Activated CD8-positive, alpha-beta T cell treated with anti-CD3 and anti-CD28 coated beads, Interleukin-2, amount 10 ng/mL, durations not matched to agents 7 days and 5 days (primary cell): Measurements from ENCODE around the gene FAM168A. TPM values are rescaled to one million over a fixed set of nuclear protein-coding genes. Genes with fewer than 3 reads are reported as not detected.
A peak's percentile ranks its signal among the peaks of the same experiment; 100 is the strongest.

Experiments
- ATAC-seq: fragments of 150-1000 bp; cut with Tn5 transposase; one replicate; pipeline ENCODE4 v1.10.0; 2021; ENCODE audit warnings: moderate library complexity
- CTCF ChIA-PET: fragments of 350-600 bp; sonication (Branson Sonifier 250); formaldehyde crosslinking; loops from one replicate; lab custom pipeline; 2021; ENCODE audit warnings: antibody characterized with exemption; lab: Charles Lee
- POLR2A ChIA-PET: fragments of 350-600 bp; sonication (Branson Sonifier 250); formaldehyde crosslinking; loops from one replicate; lab custom pipeline; 2021; ENCODE audit warnings: antibody characterized with exemption; lab: Charles Lee
- DNase-seq: peaks from one replicate; pipeline ENCODE4 v3.0.0-alpha.2; 2020
- H3K27ac Mint-ChIP-seq: one replicate; pipeline ENCODE4 v1.8.0; 2021; ENCODE audit warnings: mild to moderate bottlenecking, mixed read lengths
- H3K27me3 Mint-ChIP-seq: one replicate; pipeline ENCODE4 v1.8.0; 2021; ENCODE audit warnings: low read depth, mixed read lengths
- H3K36me3 Mint-ChIP-seq: one replicate; pipeline ENCODE4 v1.8.0; 2021; ENCODE audit warnings: low read depth, mixed read lengths
- H3K4me1 Mint-ChIP-seq: one replicate; pipeline ENCODE4 v1.8.0; 2021; ENCODE audit warnings: low read depth, mixed read lengths
- H3K4me3 Mint-ChIP-seq: one replicate; pipeline ENCODE4 v1.8.0; 2021; ENCODE audit warnings: mild to moderate bottlenecking, mixed read lengths
- H3K9me3 Mint-ChIP-seq: one replicate; pipeline ENCODE4 v1.8.0; 2022; ENCODE audit warnings: mixed read lengths; ENCODE audit not compliant: insufficient read depth
- total RNA-seq, 2 experiments: library from RNA; stranded (reverse); gene quantifications; one replicate each; pipeline ENCODE4 v1.2.3, GENCODE V29; 2021

The FAM168A gene
- total RNA-seq, 2 experiments from 2014 or later, result 25.9 to 27.8 TPM

- CTCF ChIA-PET, result interaction anchor here (0.7 to 1.9 kb wide), 7 partner anchors 8 to 255 kb away, joined by 3 to 8 read pairs (median 4); no protein-coding TSS in a partner anchor
- Mint-ChIP-seq H3K27me3 (no peaks in the 10 kb centered on the region), H3K4me3 (no peak overlapping the region), H3K27ac (peak overlapping the region; percentile 5), H3K9me3 (no peaks in the 10 kb centered on the region), H3K4me1 (no peaks in the 10 kb centered on the region), H3K36me3 (peaks cover 32% of the 10 kb centered on the region)
- ATAC-seq (no peak), DNase-seq (no peak)
- POLR2A ChIA-PET, result no interaction called here
These were observed 191.8 kb downstream of the FAM168A start for GRCh38 chr11:73406131-73406530.

DNA sequence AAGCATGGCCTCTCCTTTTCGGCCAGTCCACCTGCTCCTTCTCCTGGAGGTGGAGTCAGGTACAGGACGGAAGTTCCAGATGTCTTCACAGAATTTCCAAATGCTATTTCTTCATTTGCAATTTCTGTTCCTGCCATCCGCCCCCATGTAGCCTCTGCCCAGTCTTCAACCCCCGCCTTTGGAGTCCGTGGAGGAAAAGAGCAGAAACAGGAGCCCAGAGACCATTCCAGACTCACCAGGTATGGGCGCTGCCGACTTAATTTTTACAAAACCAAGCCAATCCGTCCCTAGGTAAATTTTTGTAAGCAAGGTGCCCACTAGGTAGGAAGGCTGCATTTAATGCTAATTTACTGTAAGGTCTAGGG is 192.8 kb downstream of the FAM168A start:
- DNase-seq (no peak), ATAC-seq (no peak)
- Mint-ChIP-seq H3K36me3 (peaks cover 29% of the 10 kb centered on the region), H3K27ac (no peak overlapping the region), H3K27me3 (no peaks in the 10 kb centered on the region), H3K4me1 (no peaks in the 10 kb centered on the region), H3K4me3 (no peak overlapping the region), H3K9me3 (no peaks in the 10 kb centered on the region)
- ChIA-PET POLR2A (interaction anchor here (0.6 kb wide), 1 partner anchor 53 kb away, joined by 3 read pairs; no protein-coding TSS in a partner anchor), CTCF (no interaction called here)

GRCh38 chr11:73404506-73405145 is 193.3 kb downstream of the FAM168A start:
- no peak overlapping the region for H3K27ac Mint-ChIP-seq
- no peaks in the 10 kb centered on the region for H3K27me3 Mint-ChIP-seq
- no peaks in the 10 kb centered on the region for H3K9me3 Mint-ChIP-seq
- ChIA-PET POLR2A (interaction anchor here (0.6 kb wide), 1 partner anchor 52 kb away, joined by 3 read pairs; no protein-coding TSS in a partner anchor), CTCF (no interaction called here)
- DNase-seq (no peak), ATAC-seq (no peak)
- H3K4me3 Mint-ChIP-seq, result no peak overlapping the region
- H3K36me3 Mint-ChIP-seq, result peaks cover 30% of the 10 kb centered on the region
- H3K4me1 Mint-ChIP-seq, result no peaks in the 10 kb centered on the region

DNA sequence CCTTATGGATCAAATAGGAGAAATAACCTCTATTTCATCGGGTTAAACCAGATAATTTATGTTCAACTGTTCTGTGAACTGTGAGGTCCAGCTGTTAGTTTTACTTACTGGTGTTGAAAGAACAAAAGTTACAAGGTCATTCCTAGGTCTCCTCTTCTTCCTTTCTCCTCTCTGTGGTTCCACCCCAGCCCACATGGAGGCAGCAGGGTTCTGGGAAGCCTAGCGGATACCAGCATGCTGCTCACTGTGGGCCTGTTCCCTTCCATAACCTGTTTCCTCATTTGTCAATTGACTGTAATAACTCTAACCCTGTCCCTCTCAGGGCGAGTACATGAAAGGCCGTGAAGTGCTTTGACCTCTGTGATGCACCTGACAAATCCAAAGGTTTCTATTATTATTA is 193.9 kb downstream of the FAM168A start:
- ChIA-PET CTCF (interaction anchor here (1.6 kb wide), 1 partner anchor 257 kb away, joined by 10 read pairs; no protein-coding TSS in a partner anchor), POLR2A (no interaction called here)
- no peaks in the 10 kb centered on the region for H3K27me3 Mint-ChIP-seq
- H3K4me3 Mint-ChIP-seq, result no peak overlapping the region
- DNase-seq (no peak), ATAC-seq (no peak)
- H3K4me1 Mint-ChIP-seq, result peaks cover 4% of the 10 kb centered on the region
- H3K9me3 Mint-ChIP-seq, result no peaks in the 10 kb centered on the region
- H3K27ac Mint-ChIP-seq, result no peak overlapping the region
- peaks cover 25% of the 10 kb centered on the region for H3K36me3 Mint-ChIP-seq

DNA sequence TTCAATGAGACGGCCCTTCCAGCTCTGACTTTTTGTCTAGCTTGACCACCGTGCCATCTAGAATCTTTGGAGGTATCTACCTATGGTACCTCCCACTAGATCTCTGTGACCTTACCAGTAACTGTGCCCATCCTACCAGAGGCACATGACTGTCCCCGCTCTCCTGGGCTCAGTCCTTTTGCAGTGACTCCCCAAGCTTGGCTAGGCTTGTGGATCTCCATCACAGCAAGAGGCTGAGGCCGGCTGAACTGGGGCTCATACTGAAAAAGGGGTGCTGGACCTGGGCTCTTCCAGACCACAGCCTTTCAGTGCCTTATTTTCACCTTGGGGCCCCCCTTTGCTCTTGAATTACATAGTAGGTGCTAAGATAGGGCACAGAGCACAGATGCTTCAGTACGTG is 194.4 kb downstream of the FAM168A start:
- H3K27me3 Mint-ChIP-seq, result no peaks in the 10 kb centered on the region
- peaks cover 4% of the 10 kb centered on the region for H3K4me1 Mint-ChIP-seq
- peaks cover 21% of the 10 kb centered on the region for H3K36me3 Mint-ChIP-seq
- ATAC-seq (no peak), DNase-seq (no peak)
- ChIA-PET POLR2A (no interaction called here), CTCF (interaction anchor here (1.6 to 3.3 kb wide), 2 partner anchors 11 to 257 kb away, joined by 10 to 11 read pairs; no protein-coding TSS in a partner anchor)
- no peak overlapping the region for H3K27ac Mint-ChIP-seq
- no peak overlapping the region for H3K4me3 Mint-ChIP-seq
- H3K9me3 Mint-ChIP-seq, result no peaks in the 10 kb centered on the region

GRCh38 chr11:73402834-73403185 is 195.1 kb downstream of the FAM168A start:
- H3K27ac Mint-ChIP-seq, result no peak overlapping the region
- DNase-seq, result peak; percentile 41
- H3K36me3 Mint-ChIP-seq, result peaks cover 18% of the 10 kb centered on the region
- peaks cover 4% of the 10 kb centered on the region for H3K4me1 Mint-ChIP-seq
- POLR2A ChIA-PET, result no interaction called here
- no peaks in the 10 kb centered on the region for H3K9me3 Mint-ChIP-seq
- H3K27me3 Mint-ChIP-seq, result no peaks in the 10 kb centered on the region
- peak; percentile 46 for ATAC-seq
- no peak overlapping the region for H3K4me3 Mint-ChIP-seq
- CTCF ChIA-PET, result interaction anchor here (0.7 to 3.3 kb wide), 7 partner anchors 10 to 258 kb away, joined by 3 to 11 read pairs (median 3); no protein-coding TSS in a partner anchor

DNA sequence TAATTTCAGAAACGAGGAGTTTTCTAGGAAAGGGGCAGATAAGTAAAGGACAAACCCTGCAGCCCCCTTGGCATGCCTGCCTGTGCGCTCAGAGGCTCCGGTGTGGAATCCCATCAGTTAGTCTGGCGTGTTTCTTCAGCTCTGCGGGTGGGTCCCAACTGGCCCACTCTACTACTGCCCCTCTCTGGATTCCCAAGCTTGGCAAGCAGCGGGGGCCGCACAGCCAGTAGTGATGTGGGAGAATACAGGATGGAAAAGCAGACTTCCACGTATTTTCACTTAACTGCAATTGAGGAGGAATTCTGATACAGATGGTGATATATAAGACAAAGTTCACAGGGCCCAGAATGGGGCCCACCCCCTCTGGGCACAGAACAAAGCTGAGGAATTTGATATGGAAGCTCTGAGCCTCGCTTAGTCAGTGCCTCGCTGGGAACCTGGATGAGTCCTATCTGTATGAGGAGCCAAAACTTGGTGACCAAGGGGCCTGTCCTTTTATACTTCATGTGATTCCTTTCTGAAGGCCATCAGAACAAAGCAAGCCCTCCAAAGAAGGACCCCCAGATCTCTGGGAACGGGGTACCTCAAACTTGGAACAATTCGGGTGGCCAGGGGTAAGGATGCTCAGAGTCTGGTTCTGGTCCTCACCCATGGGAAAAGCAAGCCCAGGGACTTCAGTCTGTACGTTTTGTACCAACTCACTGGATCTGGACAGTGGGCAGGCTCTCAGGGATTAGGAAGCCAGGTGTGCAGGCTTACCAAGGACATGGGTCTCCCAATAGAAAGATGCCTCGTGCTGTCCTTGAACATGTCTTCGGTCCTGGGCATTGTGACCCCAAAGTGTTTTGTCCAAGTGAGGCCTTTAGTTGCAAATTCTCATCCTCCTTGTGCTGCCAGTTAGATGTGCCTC is 195.7 kb downstream of the FAM168A start:
- POLR2A ChIA-PET, result interaction anchor here (1.4 kb wide), 1 partner anchor 9 kb away, joined by 5 read pairs; no protein-coding TSS in a partner anchor
- no peaks in the 10 kb centered on the region for H3K27me3 Mint-ChIP-seq

DNA sequence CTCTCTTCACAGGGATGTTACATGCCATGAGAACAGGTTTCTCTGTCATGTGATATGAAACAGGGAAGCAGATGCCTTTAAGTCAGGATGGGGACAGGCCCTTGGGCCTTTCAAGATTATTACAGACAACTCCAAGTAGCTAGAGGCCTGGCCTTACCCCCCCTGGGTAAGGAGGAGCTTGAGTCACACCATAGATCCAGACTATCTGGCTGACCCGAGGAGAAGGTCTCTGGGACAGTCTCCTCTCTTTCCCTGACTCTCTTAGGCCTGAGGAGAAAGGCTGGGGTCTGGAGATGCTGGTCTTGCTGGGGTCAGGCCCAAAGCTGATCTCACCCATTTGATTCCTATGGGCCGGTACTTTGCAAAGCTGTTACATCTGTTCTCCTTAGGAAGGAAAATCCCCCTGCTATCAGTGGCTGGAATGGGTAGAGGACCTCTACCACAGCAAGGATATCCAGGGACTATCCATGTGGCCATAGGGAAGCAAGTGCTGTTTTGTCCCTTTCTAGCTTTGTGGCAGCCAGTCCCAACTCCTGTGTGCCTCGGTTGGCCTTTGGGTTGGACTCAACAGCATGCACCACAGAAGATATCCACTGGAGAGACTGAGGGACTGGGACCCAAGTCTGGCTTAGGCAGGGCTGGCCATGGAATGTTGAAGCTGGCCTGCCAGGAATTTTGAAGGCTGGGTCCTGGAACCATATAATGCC is 196.5 kb downstream of the FAM168A start:
- POLR2A ChIA-PET, result interaction anchor here (0.8 to 1.4 kb wide), 2 partner anchors 9 to 130 kb away, joined by 4 to 5 read pairs; no protein-coding TSS in a partner anchor
- Mint-ChIP-seq H3K27ac (no peak overlapping the region), H3K36me3 (peaks cover 23% of the 10 kb centered on the region), H3K4me1 (peaks cover 4% of the 10 kb centered on the region), H3K9me3 (no peaks in the 10 kb centered on the region), H3K27me3 (no peaks in the 10 kb centered on the region), H3K4me3 (no peak overlapping the region)
- ATAC-seq, result no peak
- CTCF ChIA-PET, result interaction anchor here (3.3 to 6.8 kb wide), 2 partner anchors 8 to 51 kb away, joined by 11 to 58 read pairs; no protein-coding TSS in a partner anchor
- DNase-seq, result no peak

More for the DNA sequence above, 195.7 kb downstream of the FAM168A start:
- H3K4me1 Mint-ChIP-seq, result peaks cover 4% of the 10 kb centered on the region
- no peak overlapping the region for H3K4me3 Mint-ChIP-seq
- H3K9me3 Mint-ChIP-seq, result no peaks in the 10 kb centered on the region
- no peak for ATAC-seq
- H3K27ac Mint-ChIP-seq, result no peak overlapping the region
- peaks cover 19% of the 10 kb centered on the region for H3K36me3 Mint-ChIP-seq
- DNase-seq, result no peak
- CTCF ChIA-PET, result interaction anchor here (0.7 to 6.8 kb wide), 8 partner anchors 9 to 258 kb away, joined by 3 to 58 read pairs (median 4); no protein-coding TSS in a partner anchor

- DNase-seq (no peak), ATAC-seq (no peak)
- ChIA-PET CTCF (interaction anchor here (1.0 to 6.8 kb wide), 4 partner anchors 7 to 225 kb away, joined by 3 to 58 read pairs (median 8); no protein-coding TSS in a partner anchor), POLR2A (interaction anchor here (0.8 kb wide), 1 partner anchor 131 kb away, joined by 4 read pairs; no protein-coding TSS in a partner anchor)
- H3K27me3 Mint-ChIP-seq, result no peaks in the 10 kb centered on the region
- no peak overlapping the region for H3K4me3 Mint-ChIP-seq
- H3K36me3 Mint-ChIP-seq, result peaks cover 25% of the 10 kb centered on the region
- no peaks in the 10 kb centered on the region for H3K9me3 Mint-ChIP-seq
- peak overlapping the region; percentile 37 for H3K27ac Mint-ChIP-seq
- H3K4me1 Mint-ChIP-seq, result peaks cover 4% of the 10 kb centered on the region
These were observed 197.6 kb downstream of the FAM168A start for GRCh38 chr11:73400293-73400692.

DNA sequence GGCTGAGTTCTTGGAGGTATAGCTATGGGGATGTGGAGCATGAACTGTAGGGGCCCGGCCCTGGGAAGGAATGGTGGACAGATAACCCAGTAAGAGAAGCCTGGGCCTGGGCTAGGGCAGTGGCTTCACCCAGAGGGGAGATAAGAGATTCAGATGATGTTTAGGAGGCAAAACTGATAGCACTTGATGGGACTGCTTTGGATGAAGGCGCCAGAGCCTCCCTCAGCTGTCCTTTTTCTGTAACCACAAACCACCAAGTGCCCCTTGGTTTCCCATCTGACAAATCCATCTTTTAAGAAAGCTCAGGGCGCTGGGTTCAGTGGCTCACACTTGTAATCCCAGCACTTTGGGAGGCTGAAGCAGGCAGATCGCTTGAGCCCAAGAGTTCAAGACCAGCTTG is 198.3 kb downstream of the FAM168A start:
- Mint-ChIP-seq H3K4me3 (no peak overlapping the region), H3K4me1 (peaks cover 4% of the 10 kb centered on the region), H3K27ac (peak overlapping the region; percentile 73), H3K36me3 (peaks cover 24% of the 10 kb centered on the region), H3K27me3 (no peaks in the 10 kb centered on the region), H3K9me3 (no peaks in the 10 kb centered on the region)
- DNase-seq (no peak), ATAC-seq (no peak)
- ChIA-PET POLR2A (interaction anchor here (0.7 to 1.4 kb wide), 2 partner anchors 23 to 262 kb away, joined by 3 read pairs; partner anchors contain the start of gene RELT), CTCF (interaction anchor here (1.0 to 6.8 kb wide), 6 partner anchors 10 to 263 kb away, joined by 3 to 58 read pairs (median 4); no protein-coding TSS in a partner anchor)
